HTR-8/SVneo (cell line): ENCODE results near the gene TAF12.
A peak's percentile ranks its signal among the peaks of the same experiment; 100 is the strongest.
"Not testable (repeated sequence)": the region's sequence is repeated elsewhere in the genome, so short reads cannot be mapped to it uniquely, and the experiment has no call there.

ENCODE experiments used
- DNase-seq: peaks from one replicate; pipeline ENCODE4 v3.0.0; 2011; ENCODE audit warnings: low spot score, mixed read lengths; ENCODE audit not compliant: insufficient read length
- FAIRE-seq: peaks from 2 replicates; lab custom pipeline; 2011; peaks lifted over from hg19 to GRCh38; lab: Jason Lieb, UNC

Gene TAF12

GRCh38 chr1:28586585-28587391 is 56.1 kb downstream of the TAF12 start:
- FAIRE-seq, DNase-seq: not testable (repeated sequence)

GRCh38 chr1:28582248-28582615 is 60.6 kb downstream of the TAF12 start:
- FAIRE-seq = no peak
- no peak for DNase-seq

GRCh38 chr1:28581531-28582247 is 61.2 kb downstream of the TAF12 start:
- FAIRE-seq = no peak
- DNase-seq = peak; percentile 91

- FAIRE-seq (no peak), DNase-seq (peak; percentile 53)
Measured at GRCh38 chr1:28580722-28581530, 61.9 kb downstream of the TAF12 start.

- no peak for DNase-seq
- FAIRE-seq = no peak
Measured at GRCh38 chr1:28579401-28579800, 63.5 kb downstream of the TAF12 start.

GRCh38 chr1:28578696-28579218 is 64.1 kb downstream of the TAF12 start:
- DNase-seq (no peak), FAIRE-seq (no peak)

- FAIRE-seq (no peak), DNase-seq (no peak)
Measured at GRCh38 chr1:28577738-28578536, 64.9 kb downstream of the TAF12 start.

GRCh38 chr1:28577052-28577678 is 65.7 kb downstream of the TAF12 start:
- FAIRE-seq (no peak), DNase-seq (no peak)

GRCh38 chr1:28573564-28573963 is 69.3 kb downstream of the TAF12 start:
- no peak for FAIRE-seq
- no peak for DNase-seq

GRCh38 chr1:28572891-28573290 is 70.0 kb downstream of the TAF12 start:
- not testable (repeated sequence) for DNase-seq, FAIRE-seq

GRCh38 chr1:28571911-28572310 is 71.0 kb downstream of the TAF12 start:
- FAIRE-seq (no peak), DNase-seq (no peak)

- FAIRE-seq (no peak), DNase-seq (no peak)
Measured at GRCh38 chr1:28566931-28567330, 75.9 kb downstream of the TAF12 start.

GRCh38 chr1:28565726-28566125 is 77.1 kb downstream of the TAF12 start:
- no peak for DNase-seq
- FAIRE-seq = no peak

GRCh38 chr1:28565040-28565439 is 77.8 kb downstream of the TAF12 start:
- DNase-seq = no peak
- FAIRE-seq = no peak

GRCh38 chr1:28564310-28564709 is 78.6 kb downstream of the TAF12 start:
- FAIRE-seq = no peak
- no peak for DNase-seq

- FAIRE-seq = no peak
- no peak for DNase-seq
Measured at GRCh38 chr1:28560886-28561285, 82.0 kb downstream of the TAF12 start.
